Natural killer cell treated with Interleukin-12 subunit alpha and Interleukin-12 subunit beta and Interleukin-15 and Interleukin-18, amount 100 ng/mL, for 72 hours (primary cell): ENCODE measurements around the gene OAS3. TPM values are rescaled to one million over a fixed set of nuclear protein-coding genes. Genes with fewer than 3 reads are reported as not detected.

ENCODE experiments used
- ATAC-seq, 2 donors: fragments of 150-1000 bp; cut with Tn5 transposase in 1 of 2; sonication (Bioruptor Pico), chemical (Tn5 transposase) in 1 of 2; 2 replicates each; pipeline ENCODE4 v1.10.0; 2021
- DNase-seq: peaks from one replicate; pipeline ENCODE4 v3.0.0; 2022; ENCODE audit warnings: low spot score
- H3K27ac Mint-ChIP-seq, 2 donors: 1 replicate in 1 of 2; 2 replicates in 1 of 2; pipeline ENCODE4 v1.8.0; 2022; ENCODE audit warnings: mixed read lengths in 2 of 2, mild to moderate bottlenecking in 1 of 2, moderate library complexity in 1 of 2
- H3K27me3 Mint-ChIP-seq, 2 donors: 1 replicate in 1 of 2; 2 replicates in 1 of 2; pipeline ENCODE4 v1.8.0; 2022; ENCODE audit warnings: mixed read lengths in 2 of 2
- H3K36me3 Mint-ChIP-seq: one replicate; pipeline ENCODE4 v1.8.0; 2022; ENCODE audit warnings: mixed read lengths
- H3K4me1 Mint-ChIP-seq, 2 donors: 1 replicate in 1 of 2; 2 replicates in 1 of 2; pipeline ENCODE4 v1.8.0; 2022; ENCODE audit warnings: low read depth in 2 of 2, mixed read lengths in 2 of 2, mild to moderate bottlenecking in 1 of 2
- H3K4me3 Mint-ChIP-seq: one replicate; pipeline ENCODE4 v1.8.0; 2022; ENCODE audit warnings: mixed read lengths
- H3K9me3 Mint-ChIP-seq: 2 replicates; pipeline ENCODE4 v1.8.0; 2022; ENCODE audit warnings: mixed read lengths
- total RNA-seq, 2 donors: library from RNA; stranded (reverse); gene quantifications; one replicate each; pipeline ENCODE4 v1.2.3, GENCODE V29; 2022

The OAS3 gene, protein sequence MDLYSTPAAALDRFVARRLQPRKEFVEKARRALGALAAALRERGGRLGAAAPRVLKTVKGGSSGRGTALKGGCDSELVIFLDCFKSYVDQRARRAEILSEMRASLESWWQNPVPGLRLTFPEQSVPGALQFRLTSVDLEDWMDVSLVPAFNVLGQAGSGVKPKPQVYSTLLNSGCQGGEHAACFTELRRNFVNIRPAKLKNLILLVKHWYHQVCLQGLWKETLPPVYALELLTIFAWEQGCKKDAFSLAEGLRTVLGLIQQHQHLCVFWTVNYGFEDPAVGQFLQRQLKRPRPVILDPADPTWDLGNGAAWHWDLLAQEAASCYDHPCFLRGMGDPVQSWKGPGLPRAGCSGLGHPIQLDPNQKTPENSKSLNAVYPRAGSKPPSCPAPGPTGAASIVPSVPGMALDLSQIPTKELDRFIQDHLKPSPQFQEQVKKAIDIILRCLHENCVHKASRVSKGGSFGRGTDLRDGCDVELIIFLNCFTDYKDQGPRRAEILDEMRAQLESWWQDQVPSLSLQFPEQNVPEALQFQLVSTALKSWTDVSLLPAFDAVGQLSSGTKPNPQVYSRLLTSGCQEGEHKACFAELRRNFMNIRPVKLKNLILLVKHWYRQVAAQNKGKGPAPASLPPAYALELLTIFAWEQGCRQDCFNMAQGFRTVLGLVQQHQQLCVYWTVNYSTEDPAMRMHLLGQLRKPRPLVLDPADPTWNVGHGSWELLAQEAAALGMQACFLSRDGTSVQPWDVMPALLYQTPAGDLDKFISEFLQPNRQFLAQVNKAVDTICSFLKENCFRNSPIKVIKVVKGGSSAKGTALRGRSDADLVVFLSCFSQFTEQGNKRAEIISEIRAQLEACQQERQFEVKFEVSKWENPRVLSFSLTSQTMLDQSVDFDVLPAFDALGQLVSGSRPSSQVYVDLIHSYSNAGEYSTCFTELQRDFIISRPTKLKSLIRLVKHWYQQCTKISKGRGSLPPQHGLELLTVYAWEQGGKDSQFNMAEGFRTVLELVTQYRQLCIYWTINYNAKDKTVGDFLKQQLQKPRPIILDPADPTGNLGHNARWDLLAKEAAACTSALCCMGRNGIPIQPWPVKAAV
- 10 to 100 TPM; 20.1 to 22.5 TPM for total RNA-seq

GRCh38 chr12:112937741-112938719 is at the start of gene OAS3:
Gene OAS3 (plus strand): TSS chr12:112938474. CDS start chr12:112938531, 57 bp downstream.
- H3K27ac Mint-ChIP-seq: peak within 1 kb of the TSS; percentile 70 to 83
- peak; percentile 84 for DNase-seq
- no peaks in the 10 kb centered on the region for H3K27me3 Mint-ChIP-seq
- no peaks in the 10 kb centered on the region for H3K9me3 Mint-ChIP-seq
- no peaks in the 10 kb centered on the region for H3K36me3 Mint-ChIP-seq
- ATAC-seq: peak; percentile 89 to 91
- peak within 1 kb of the TSS; percentile 83 for H3K4me3 Mint-ChIP-seq
- peaks cover 26 to 31% of the 10 kb centered on the region in 2 donors for H3K4me1 Mint-ChIP-seq

GRCh38 chr12:112891093-112892024 is 46.9 kb upstream of the OAS3 start:
- Mint-ChIP-seq H3K4me3 (no peak overlapping the region), H3K27me3 (peaks cover under 1 to 2% of the 10 kb centered on the region in 2 donors), H3K36me3 (no peaks in the 10 kb centered on the region), H3K27ac (no peak overlapping the region), H3K4me1 (no peaks in the 10 kb centered on the region), H3K9me3 (no peaks in the 10 kb centered on the region)
- DNase-seq (no peak), ATAC-seq (no peak)

- no peaks in the 10 kb centered on the region for H3K9me3 Mint-ChIP-seq
- no peak overlapping the region for H3K4me3 Mint-ChIP-seq
- no peaks in the 10 kb centered on the region for H3K4me1 Mint-ChIP-seq
- no peak overlapping the region for H3K27ac Mint-ChIP-seq
- no peak for DNase-seq
- H3K27me3 Mint-ChIP-seq: peaks cover 7 to 9% of the 10 kb centered on the region in 2 donors
- no peak for ATAC-seq
- no peaks in the 10 kb centered on the region for H3K36me3 Mint-ChIP-seq
Measured at GRCh38 chr12:112892856-112893255, 45.4 kb upstream of the OAS3 start.

- no peak overlapping the region for H3K27ac Mint-ChIP-seq
- no peak overlapping the region for H3K4me3 Mint-ChIP-seq
- H3K9me3 Mint-ChIP-seq: no peaks in the 10 kb centered on the region
- peaks cover 16 to 19% of the 10 kb centered on the region in 2 donors for H3K27me3 Mint-ChIP-seq
- DNase-seq (no peak), ATAC-seq (no peak)
- H3K4me1 Mint-ChIP-seq: no peaks in the 10 kb centered on the region
- H3K36me3 Mint-ChIP-seq: no peaks in the 10 kb centered on the region
Measured at GRCh38 chr12:112894128-112894527, 44.1 kb upstream of the OAS3 start.

- H3K9me3 Mint-ChIP-seq: no peaks in the 10 kb centered on the region
- no peaks in the 10 kb centered on the region for H3K36me3 Mint-ChIP-seq
- peaks cover 16 to 19% of the 10 kb centered on the region in 2 donors for H3K27me3 Mint-ChIP-seq
- DNase-seq (no peak), ATAC-seq (no peak)
- peaks cover 4 to 6% of the 10 kb centered on the region in 2 donors for H3K4me1 Mint-ChIP-seq
- H3K4me3 Mint-ChIP-seq: no peak overlapping the region
- H3K27ac Mint-ChIP-seq: no peak overlapping the region
Measured at GRCh38 chr12:112898380-112898779, 39.9 kb upstream of the OAS3 start.

DNA sequence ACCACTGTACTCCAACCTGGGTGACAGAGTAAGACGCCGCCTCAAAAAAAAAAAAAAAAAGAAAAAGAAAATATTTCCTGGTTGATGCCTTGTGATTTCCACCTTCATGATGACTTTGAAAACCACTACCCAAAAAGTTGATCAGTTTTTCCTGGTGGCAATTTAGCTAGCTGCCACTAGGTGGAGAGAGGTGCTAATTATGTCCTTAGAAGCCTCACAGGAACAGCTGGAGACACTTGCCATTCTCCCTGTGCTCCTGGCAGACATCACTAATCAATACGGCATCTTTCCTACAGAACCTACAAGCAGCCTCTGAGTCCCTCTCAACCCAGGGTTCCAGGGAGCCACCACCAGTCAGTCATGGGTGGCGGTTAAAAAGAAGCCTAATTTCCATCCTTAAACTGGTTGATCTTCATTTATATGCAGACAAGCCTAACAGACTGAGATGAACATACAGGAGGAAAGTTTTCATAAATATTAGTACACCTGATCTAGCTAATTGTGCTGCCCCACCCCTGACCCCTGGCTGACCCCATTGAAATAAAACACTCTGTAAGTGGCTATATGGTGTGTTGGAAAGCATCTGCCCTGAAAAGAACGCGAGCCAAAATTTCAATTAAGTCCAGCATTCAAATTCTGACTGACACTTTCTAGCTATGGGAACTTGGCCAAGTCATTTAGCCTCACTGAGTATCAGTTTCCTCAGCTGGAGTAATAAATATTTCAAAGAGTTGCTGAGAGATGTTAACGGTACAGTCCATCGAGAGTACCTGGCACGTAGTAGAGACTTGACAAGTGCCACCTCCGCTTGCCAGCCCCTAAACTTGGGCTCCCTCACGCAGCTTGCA is 37.8 kb upstream of the OAS3 start:
- Mint-ChIP-seq H3K36me3 (no peaks in the 10 kb centered on the region), H3K27ac (no peak overlapping the region), H3K9me3 (no peaks in the 10 kb centered on the region), H3K27me3 (peaks cover 16 to 19% of the 10 kb centered on the region in 2 donors), H3K4me1 (peaks cover 6 to 11% of the 10 kb centered on the region in 2 donors), H3K4me3 (no peak overlapping the region)
- DNase-seq (peak; percentile 65), ATAC-seq (peak in 1 of 2 donors; percentile 56)

- no peak overlapping the region for H3K27ac Mint-ChIP-seq
- no peak for ATAC-seq
- H3K4me1 Mint-ChIP-seq: peaks cover 6 to 11% of the 10 kb centered on the region in 2 donors
- no peaks in the 10 kb centered on the region for H3K9me3 Mint-ChIP-seq
- H3K36me3 Mint-ChIP-seq: no peaks in the 10 kb centered on the region
- H3K27me3 Mint-ChIP-seq: peaks cover 16 to 19% of the 10 kb centered on the region in 2 donors
- H3K4me3 Mint-ChIP-seq: no peak overlapping the region
- no peak for DNase-seq
Measured at GRCh38 chr12:112901271-112901670, 37.0 kb upstream of the OAS3 start.

GRCh38 chr12:112904571-112904970 is 33.7 kb upstream of the OAS3 start:
- Mint-ChIP-seq H3K36me3 (no peaks in the 10 kb centered on the region), H3K9me3 (no peaks in the 10 kb centered on the region), H3K4me1 (peaks cover 35 to 40% of the 10 kb centered on the region in 2 donors), H3K27ac (peak overlapping the region in 1 of 2 donors; percentile 32), H3K4me3 (no peak overlapping the region), H3K27me3 (no peaks in the 10 kb centered on the region)
- ATAC-seq (no peak), DNase-seq (no peak)

GRCh38 chr12:112905451-112906089 is 32.7 kb upstream of the OAS3 start:
- ATAC-seq: no peak
- peak overlapping the region in 1 of 2 donors; percentile 10 for H3K27ac Mint-ChIP-seq
- H3K4me3 Mint-ChIP-seq: no peak overlapping the region
- H3K9me3 Mint-ChIP-seq: no peaks in the 10 kb centered on the region
- no peaks in the 10 kb centered on the region for H3K27me3 Mint-ChIP-seq
- H3K4me1 Mint-ChIP-seq: peaks cover 40 to 45% of the 10 kb centered on the region in 2 donors
- DNase-seq: no peak
- H3K36me3 Mint-ChIP-seq: peaks cover 4% of the 10 kb centered on the region

DNA sequence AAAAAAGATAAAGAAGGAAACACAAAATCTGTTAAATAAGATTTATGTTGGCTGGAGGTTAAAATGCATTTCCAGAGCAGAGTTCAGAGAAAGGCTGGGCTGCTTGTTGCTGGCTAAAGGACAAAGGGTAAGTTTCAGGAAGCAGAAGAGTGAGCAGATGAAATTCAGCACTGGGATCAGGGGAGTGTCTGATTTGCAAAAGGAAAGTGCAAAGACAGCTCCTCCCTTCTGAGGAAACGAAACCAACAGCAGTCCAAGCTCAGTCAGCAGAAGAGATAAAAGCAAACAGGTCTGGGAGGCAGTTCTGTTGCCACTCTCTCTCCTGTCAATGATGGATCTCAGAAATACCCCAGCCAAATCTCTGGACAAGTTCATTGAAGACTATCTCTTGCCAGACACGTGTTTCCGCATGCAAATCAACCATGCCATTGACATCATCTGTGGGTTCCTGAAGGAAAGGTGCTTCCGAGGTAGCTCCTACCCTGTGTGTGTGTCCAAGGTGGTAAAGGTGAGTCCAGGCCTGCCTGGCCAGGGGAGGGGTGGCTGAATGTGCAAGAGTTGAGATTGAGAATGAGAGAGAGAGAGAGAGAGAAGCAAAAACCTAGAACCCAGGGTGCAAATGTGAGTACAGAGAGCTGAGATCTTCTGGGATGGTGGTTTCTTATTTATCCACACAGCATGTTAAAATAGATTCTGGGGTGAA is 31.4 kb upstream of the OAS3 start, which contains the start of gene OAS1:
Gene OAS1 (plus strand): TSS at position 251 of the 703 bp plus-strand sequence. CDS start 78 bp downstream, at position 329.
- peak; percentile 85 to 86 for ATAC-seq
- peak within 1 kb of the TSS; percentile 99 for H3K4me3 Mint-ChIP-seq
- peaks cover 42 to 46% of the 10 kb centered on the region in 2 donors for H3K4me1 Mint-ChIP-seq
- no peaks in the 10 kb centered on the region for H3K9me3 Mint-ChIP-seq
- peak within 1 kb of the TSS; percentile 77 to 82 for H3K27ac Mint-ChIP-seq
- H3K36me3 Mint-ChIP-seq: peaks cover 4% of the 10 kb centered on the region
- no peak for DNase-seq
- H3K27me3 Mint-ChIP-seq: no peaks in the 10 kb centered on the region
